ENCODE measurements around the gene CHAD.

Gene CHAD

DNA sequence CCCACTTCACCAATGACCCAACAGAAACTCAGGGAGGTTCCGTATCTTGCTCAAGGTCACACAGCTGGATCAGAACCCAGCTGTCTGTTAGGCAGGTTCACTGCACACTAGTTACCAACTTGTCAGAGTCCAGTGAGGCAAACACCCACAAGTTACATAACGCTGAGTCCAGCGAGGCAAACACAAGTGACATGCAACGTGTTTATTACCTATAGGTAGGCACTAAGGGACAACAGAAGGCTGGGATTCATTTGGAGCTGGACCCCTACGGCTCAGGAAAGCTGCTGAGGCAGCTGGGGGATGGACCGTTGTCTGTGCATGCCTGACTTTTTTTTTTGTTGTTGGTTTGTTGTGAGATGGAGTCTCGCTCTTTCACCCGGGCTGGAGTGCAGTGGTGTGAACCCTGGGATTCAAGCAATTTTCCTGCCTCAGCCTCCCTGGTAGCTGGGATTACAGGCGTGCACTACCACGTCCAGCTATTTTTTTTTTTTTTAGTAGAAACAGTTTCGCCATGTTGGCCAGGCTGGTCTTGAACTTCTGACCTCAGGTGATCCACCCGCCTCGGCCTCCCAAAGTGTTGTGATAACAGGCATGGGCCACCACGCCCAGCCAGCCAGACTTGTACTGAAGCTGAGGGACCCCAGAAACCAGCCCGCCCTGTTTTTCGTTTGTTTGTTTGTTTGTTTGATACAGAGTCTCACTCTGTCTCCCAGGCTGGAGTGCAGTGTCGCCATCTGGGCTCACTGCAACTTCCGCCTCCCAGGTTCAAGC lies 8.1 kb upstream of the CHAD start:
- TF ChIP-seq YY1 (IDR thresholded peaks at IDR 0.05; ENCODE audit: low read depth), result no peak
- no peak for TF ChIP-seq NFIC (IDR thresholded peaks at IDR 0.05)
- no peak for TF ChIP-seq RAD21 (IDR thresholded peaks at IDR 0.05; ENCODE audit: low read depth)
- TF ChIP-seq TAF1 (IDR thresholded peaks at IDR 0.05; ENCODE audit: low read depth), result no peak
- TF ChIP-seq EGR1 (IDR thresholded peaks at IDR 0.05), result no peak
- no peak for TF ChIP-seq CEBPB (IDR thresholded peaks at IDR 0.05)

DNA sequence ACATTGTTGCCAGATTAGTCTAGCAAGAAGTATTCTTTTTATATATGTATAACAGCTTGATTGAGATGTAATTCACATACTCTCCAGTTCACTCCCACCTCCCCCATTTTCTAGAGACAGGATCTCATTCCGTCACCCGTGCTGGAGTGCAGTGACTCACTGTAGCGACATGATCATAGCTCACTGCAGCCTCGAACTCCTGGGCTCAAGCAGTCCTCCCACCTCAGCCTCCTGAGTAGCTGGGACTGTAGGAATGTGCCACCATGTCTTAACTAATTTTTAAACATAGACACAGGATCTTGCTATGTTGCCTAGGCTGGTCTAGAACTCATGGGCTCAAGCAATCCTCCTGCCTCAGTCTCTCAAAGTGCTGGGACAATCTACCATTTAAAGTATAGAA lies 6.7 kb upstream of the CHAD start:
- TF ChIP-seq, protein P1, sequence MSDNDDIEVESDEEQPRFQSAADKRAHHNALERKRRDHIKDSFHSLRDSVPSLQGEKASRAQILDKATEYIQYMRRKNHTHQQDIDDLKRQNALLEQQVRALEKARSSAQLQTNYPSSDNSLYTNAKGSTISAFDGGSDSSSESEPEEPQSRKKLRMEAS (IDR thresholded peaks at IDR 0.05), result no peak
- TF ChIP-seq, protein P2, sequence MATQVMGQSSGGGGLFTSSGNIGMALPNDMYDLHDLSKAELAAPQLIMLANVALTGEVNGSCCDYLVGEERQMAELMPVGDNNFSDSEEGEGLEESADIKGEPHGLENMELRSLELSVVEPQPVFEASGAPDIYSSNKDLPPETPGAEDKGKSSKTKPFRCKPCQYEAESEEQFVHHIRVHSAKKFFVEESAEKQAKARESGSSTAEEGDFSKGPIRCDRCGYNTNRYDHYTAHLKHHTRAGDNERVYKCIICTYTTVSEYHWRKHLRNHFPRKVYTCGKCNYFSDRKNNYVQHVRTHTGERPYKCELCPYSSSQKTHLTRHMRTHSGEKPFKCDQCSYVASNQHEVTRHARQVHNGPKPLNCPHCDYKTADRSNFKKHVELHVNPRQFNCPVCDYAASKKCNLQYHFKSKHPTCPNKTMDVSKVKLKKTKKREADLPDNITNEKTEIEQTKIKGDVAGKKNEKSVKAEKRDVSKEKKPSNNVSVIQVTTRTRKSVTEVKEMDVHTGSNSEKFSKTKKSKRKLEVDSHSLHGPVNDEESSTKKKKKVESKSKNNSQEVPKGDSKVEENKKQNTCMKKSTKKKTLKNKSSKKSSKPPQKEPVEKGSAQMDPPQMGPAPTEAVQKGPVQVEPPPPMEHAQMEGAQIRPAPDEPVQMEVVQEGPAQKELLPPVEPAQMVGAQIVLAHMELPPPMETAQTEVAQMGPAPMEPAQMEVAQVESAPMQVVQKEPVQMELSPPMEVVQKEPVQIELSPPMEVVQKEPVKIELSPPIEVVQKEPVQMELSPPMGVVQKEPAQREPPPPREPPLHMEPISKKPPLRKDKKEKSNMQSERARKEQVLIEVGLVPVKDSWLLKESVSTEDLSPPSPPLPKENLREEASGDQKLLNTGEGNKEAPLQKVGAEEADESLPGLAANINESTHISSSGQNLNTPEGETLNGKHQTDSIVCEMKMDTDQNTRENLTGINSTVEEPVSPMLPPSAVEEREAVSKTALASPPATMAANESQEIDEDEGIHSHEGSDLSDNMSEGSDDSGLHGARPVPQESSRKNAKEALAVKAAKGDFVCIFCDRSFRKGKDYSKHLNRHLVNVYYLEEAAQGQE (IDR thresholded peaks at IDR 0.05; ENCODE audit: low read depth), result no peak
- TF ChIP-seq YY1 (IDR thresholded peaks at IDR 0.05; ENCODE audit: low read depth), result no peak
- TF ChIP-seq, protein P3, sequence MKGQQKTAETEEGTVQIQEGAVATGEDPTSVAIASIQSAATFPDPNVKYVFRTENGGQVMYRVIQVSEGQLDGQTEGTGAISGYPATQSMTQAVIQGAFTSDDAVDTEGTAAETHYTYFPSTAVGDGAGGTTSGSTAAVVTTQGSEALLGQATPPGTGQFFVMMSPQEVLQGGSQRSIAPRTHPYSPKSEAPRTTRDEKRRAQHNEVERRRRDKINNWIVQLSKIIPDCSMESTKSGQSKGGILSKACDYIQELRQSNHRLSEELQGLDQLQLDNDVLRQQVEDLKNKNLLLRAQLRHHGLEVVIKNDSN (IDR thresholded peaks at IDR 0.05), result no peak
- TF ChIP-seq EP300 (IDR thresholded peaks at IDR 0.05; ENCODE audit: borderline replicate concordance), result no peak
- TF ChIP-seq RAD21 (IDR thresholded peaks at IDR 0.05; ENCODE audit: low read depth), result no peak
- TF ChIP-seq EGR1 (IDR thresholded peaks at IDR 0.05), result no peak
- TF ChIP-seq CREB1 (IDR thresholded peaks at IDR 0.05; ENCODE audit: low read depth), result no peak

DNA sequence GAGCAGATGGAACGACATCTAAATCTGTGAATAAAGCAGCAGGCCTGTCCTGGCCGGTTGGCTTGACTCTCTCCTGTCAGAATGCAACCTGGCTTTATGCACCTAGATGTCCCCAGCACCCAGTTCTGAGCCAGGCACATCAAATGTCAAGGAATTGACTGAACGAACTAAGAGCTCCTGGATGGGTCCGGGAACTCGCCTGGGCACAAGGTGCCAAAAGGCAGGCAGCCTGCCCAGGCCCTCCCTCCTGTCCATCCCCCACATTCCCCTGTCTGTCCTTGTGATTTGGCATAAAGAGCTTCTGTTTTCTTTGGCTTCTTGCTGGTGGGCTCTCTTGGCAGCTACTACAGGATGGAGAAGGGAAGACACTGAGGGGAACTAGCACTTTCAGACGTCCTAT lies 5.8 kb upstream of the CHAD start:
- no peak for TF ChIP-seq FOXM1 (IDR thresholded peaks at IDR 0.05; ENCODE audit: borderline replicate concordance, low read depth)
- TF ChIP-seq TCF12 (IDR thresholded peaks at IDR 0.05; ENCODE audit: low read depth), result no peak
- TF ChIP-seq CEBPB (IDR thresholded peaks at IDR 0.05), result no peak
- no peak for TF ChIP-seq RAD21 (IDR thresholded peaks at IDR 0.05; ENCODE audit: low read depth)
- no peak for TF ChIP-seq EP300 (IDR thresholded peaks at IDR 0.05; ENCODE audit: borderline replicate concordance)
- TF ChIP-seq EGR1 (IDR thresholded peaks at IDR 0.05), result no peak
- TF ChIP-seq TAF1 (IDR thresholded peaks at IDR 0.05; ENCODE audit: low read depth), result no peak
- TF ChIP-seq YY1 (IDR thresholded peaks at IDR 0.05; ENCODE audit: low read depth), result no peak
- TF ChIP-seq, protein P1 (IDR thresholded peaks at IDR 0.05), result no peak
- no peak for TF ChIP-seq CREB1 (IDR thresholded peaks at IDR 0.05; ENCODE audit: low read depth)
- TF ChIP-seq, protein P3 (IDR thresholded peaks at IDR 0.05), result no peak
- no peak for TF ChIP-seq NFIC (IDR thresholded peaks at IDR 0.05)
- no peak for TF ChIP-seq ZBTB7A (IDR thresholded peaks at IDR 0.05; ENCODE audit: low read depth)
- TF ChIP-seq TEAD4 (IDR thresholded peaks at IDR 0.05), result no peak
- TF ChIP-seq, protein P2 (IDR thresholded peaks at IDR 0.05; ENCODE audit: low read depth), result no peak

DNA sequence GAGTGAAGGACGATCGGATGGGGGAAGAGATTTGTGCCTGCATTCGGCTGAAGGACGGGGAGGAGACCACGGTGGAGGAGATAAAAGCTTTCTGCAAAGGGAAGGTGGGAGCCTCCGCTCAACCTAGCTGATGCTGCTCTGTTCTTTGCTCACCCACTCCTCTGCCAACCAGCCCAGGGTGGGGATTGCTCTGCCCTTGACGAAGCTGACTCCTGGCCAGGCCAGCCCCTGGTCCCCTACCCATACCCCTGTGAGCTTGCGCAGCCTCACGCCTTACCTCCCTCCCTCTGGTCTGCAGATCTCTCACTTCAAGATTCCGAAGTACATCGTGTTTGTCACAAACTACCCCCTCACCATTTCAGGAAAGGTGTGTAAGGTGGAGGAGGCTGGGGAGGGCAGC lies 5.2 kb upstream of the CHAD start:
- TF ChIP-seq EGR1 (IDR thresholded peaks at IDR 0.05) (no peak), RAD21 (IDR thresholded peaks at IDR 0.05; ENCODE audit: low read depth) (no peak), NFIC (IDR thresholded peaks at IDR 0.05) (no peak), TCF12 (IDR thresholded peaks at IDR 0.05; ENCODE audit: low read depth) (no peak), TEAD4 (IDR thresholded peaks at IDR 0.05) (no peak), EP300 (IDR thresholded peaks at IDR 0.05; ENCODE audit: borderline replicate concordance) (no peak), TAF1 (IDR thresholded peaks at IDR 0.05; ENCODE audit: low read depth) (no peak), CREB1 (IDR thresholded peaks at IDR 0.05; ENCODE audit: low read depth) (no peak)
- TF ChIP-seq, protein P2 (IDR thresholded peaks at IDR 0.05; ENCODE audit: low read depth), result no peak
- TF ChIP-seq, protein P3 (IDR thresholded peaks at IDR 0.05), result no peak
